Glutamatergic neuron (in vitro differentiated cells): Measurements from ENCODE around the gene IKBKE. TPM values are rescaled to one million over a fixed set of nuclear protein-coding genes. Genes with fewer than 3 reads are reported as not detected.

Experiments used
- DNase-seq: peaks from one replicate; pipeline ENCODE4 v3.0.0; 2022
- H3K27ac Mint-ChIP-seq: one replicate; pipeline ENCODE4 v1.8.0; 2020; ENCODE audit warnings: mild to moderate bottlenecking, mixed read lengths, inconsistent platforms; ENCODE audit not compliant: unreplicated experiment
- H3K27me3 Mint-ChIP-seq: one replicate; pipeline ENCODE4 v1.8.0; 2020; ENCODE audit warnings: mild to moderate bottlenecking, moderate library complexity, mixed read lengths, inconsistent platforms; ENCODE audit not compliant: unreplicated experiment
- H3K36me3 Mint-ChIP-seq: one replicate; pipeline ENCODE4 v1.8.0; 2020; ENCODE audit warnings: mild to moderate bottlenecking, mixed read lengths, inconsistent platforms; ENCODE audit not compliant: unreplicated experiment
- H3K4me1 Mint-ChIP-seq: one replicate; pipeline ENCODE4 v1.8.0; 2020; ENCODE audit warnings: mild to moderate bottlenecking, low read depth, mixed read lengths, inconsistent platforms; ENCODE audit not compliant: unreplicated experiment
- H3K4me3 Mint-ChIP-seq: one replicate; pipeline ENCODE4 v1.8.0; 2020; ENCODE audit warnings: mild to moderate bottlenecking, mixed read lengths, inconsistent platforms; ENCODE audit not compliant: unreplicated experiment
- H3K9me3 Mint-ChIP-seq: one replicate; pipeline ENCODE4 v1.8.0; 2020; ENCODE audit warnings: mild to moderate bottlenecking, moderate library complexity, mixed read lengths, inconsistent platforms; ENCODE audit not compliant: unreplicated experiment
- total RNA-seq: library from RNA; stranded (reverse); fragmentation: NEBNext Ultra II Directional; extraction: Animal tissue kit (Norgen Biotek cat#: 25700); gene quantifications from one replicate; pipeline ENCODE4 v1.2.1, GENCODE V29; 2021; ENCODE audit not compliant: unreplicated experiment
- TF ChIP-seq, protein P1 (sequence below): fragments of 200-600 bp; sonication (generic); IDR thresholded peaks from one replicate; pipeline ENCODE4 v1.5.0; 2021; ENCODE audit not compliant: partially characterized antibody, unreplicated experiment

Gene IKBKE
- total RNA-seq, 1 donor from 2014 or later: 0.20 TPM

DNA sequence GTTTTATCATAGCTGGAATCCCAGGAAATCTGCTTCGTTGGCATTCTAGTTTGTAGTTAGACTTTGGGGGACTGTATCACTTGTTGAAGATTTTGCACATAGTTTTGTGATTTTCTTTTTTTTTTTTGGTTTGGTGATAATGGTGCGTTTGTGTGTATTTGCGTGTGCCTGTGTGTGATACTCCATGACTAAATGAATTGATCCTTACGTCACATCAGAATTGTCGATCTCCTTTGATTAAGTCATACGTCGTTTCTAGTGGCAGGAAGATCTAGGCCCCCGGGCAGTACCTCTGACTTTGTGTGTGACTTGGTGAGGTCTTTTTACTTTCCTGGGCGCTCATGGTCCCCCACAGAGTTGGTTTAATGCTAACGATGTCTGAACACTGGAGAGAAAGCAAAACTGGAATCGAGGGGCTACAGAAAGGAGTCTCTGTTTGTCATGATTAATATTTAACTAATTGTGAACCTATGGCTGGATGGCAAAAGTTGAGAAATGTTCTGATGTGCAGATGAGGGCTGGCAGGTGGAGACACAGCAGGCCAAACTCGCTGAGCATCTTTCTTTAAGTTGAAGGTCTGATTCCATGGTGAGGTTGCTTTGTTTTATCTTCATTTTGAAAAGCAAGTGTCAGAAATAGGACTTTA, 39.5 kb downstream of the IKBKE start:
- peaks cover 22% of the 10 kb centered on the region for H3K27me3 Mint-ChIP-seq
- TF ChIP-seq, protein P1, sequence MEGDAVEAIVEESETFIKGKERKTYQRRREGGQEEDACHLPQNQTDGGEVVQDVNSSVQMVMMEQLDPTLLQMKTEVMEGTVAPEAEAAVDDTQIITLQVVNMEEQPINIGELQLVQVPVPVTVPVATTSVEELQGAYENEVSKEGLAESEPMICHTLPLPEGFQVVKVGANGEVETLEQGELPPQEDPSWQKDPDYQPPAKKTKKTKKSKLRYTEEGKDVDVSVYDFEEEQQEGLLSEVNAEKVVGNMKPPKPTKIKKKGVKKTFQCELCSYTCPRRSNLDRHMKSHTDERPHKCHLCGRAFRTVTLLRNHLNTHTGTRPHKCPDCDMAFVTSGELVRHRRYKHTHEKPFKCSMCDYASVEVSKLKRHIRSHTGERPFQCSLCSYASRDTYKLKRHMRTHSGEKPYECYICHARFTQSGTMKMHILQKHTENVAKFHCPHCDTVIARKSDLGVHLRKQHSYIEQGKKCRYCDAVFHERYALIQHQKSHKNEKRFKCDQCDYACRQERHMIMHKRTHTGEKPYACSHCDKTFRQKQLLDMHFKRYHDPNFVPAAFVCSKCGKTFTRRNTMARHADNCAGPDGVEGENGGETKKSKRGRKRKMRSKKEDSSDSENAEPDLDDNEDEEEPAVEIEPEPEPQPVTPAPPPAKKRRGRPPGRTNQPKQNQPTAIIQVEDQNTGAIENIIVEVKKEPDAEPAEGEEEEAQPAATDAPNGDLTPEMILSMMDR: no peak
- peaks cover 7% of the 10 kb centered on the region for H3K9me3 Mint-ChIP-seq
- H3K36me3 Mint-ChIP-seq: no peaks in the 10 kb centered on the region
- H3K4me3 Mint-ChIP-seq: peak overlapping the region; percentile 83
- no peak for DNase-seq
- H3K27ac Mint-ChIP-seq: no peak overlapping the region
- H3K4me1 Mint-ChIP-seq: peaks cover 56% of the 10 kb centered on the region

DNA sequence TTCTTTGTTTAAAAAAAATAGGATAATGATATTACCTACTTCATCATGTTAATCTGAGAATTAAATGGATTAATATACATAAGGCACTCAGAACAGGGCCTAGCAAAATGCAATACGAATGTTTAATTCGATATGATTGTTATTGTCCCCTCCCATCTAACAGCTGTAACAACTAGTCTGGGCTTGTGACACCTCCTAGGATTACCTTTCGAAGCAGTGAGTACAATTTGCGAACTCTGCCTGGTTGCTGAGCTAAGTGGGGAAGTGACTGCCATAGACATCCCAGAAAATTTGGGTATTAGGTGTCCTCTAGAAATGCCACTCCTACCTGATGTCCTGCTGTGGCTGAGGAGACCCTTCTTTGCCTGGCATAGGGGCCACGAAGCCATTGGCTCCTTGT, 40.1 kb downstream of the IKBKE start:
- H3K27me3 Mint-ChIP-seq: peaks cover 24% of the 10 kb centered on the region
- H3K4me3 Mint-ChIP-seq: no peak overlapping the region
- no peaks in the 10 kb centered on the region for H3K36me3 Mint-ChIP-seq
- no peak overlapping the region for H3K27ac Mint-ChIP-seq
- DNase-seq: no peak
- H3K9me3 Mint-ChIP-seq: peaks cover 7% of the 10 kb centered on the region
- peaks cover 62% of the 10 kb centered on the region for H3K4me1 Mint-ChIP-seq
- TF ChIP-seq, protein P1: no peak

DNA sequence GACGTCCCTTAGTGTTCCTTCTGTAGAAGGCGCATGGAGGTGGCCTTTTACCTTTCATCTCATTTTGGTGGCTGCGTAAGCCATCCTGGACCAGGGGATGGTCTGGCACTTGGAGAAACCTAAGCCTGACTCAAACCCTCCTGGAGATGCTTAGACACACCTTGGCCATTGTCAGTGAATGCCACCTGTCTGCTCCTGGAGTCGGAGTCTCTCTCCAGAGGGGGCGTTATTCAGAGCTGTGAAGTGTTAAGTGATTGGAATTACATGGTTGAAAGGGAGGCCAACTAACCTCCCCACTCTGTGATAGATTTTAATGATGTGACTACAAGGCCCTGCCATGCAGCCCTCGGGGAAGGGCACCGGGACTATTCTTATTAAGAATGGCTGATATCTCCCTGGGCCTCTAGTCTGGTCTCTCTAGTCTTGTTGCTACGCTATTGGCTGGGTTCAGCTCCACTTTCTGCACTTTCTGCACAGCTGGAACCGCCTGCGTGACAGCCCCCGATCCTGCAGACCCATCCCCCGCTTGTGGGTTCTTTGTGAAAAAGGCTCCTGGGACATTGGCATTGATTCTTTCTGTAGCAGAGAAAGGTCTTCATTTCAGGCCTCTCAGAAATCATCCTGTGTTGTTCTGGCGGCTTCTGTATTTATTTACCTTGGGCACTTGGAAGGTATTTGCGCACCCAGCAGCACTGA, 41.2 kb downstream of the IKBKE start:
- peak; percentile 73 for DNase-seq
- Mint-ChIP-seq H3K4me1 (peaks cover 67% of the 10 kb centered on the region), H3K36me3 (no peaks in the 10 kb centered on the region), H3K27ac (peak overlapping the region; percentile 65), H3K27me3 (peaks cover 23% of the 10 kb centered on the region), H3K4me3 (peak overlapping the region; percentile 74), H3K9me3 (peaks cover 4% of the 10 kb centered on the region)
- TF ChIP-seq, protein P1: no peak

DNA sequence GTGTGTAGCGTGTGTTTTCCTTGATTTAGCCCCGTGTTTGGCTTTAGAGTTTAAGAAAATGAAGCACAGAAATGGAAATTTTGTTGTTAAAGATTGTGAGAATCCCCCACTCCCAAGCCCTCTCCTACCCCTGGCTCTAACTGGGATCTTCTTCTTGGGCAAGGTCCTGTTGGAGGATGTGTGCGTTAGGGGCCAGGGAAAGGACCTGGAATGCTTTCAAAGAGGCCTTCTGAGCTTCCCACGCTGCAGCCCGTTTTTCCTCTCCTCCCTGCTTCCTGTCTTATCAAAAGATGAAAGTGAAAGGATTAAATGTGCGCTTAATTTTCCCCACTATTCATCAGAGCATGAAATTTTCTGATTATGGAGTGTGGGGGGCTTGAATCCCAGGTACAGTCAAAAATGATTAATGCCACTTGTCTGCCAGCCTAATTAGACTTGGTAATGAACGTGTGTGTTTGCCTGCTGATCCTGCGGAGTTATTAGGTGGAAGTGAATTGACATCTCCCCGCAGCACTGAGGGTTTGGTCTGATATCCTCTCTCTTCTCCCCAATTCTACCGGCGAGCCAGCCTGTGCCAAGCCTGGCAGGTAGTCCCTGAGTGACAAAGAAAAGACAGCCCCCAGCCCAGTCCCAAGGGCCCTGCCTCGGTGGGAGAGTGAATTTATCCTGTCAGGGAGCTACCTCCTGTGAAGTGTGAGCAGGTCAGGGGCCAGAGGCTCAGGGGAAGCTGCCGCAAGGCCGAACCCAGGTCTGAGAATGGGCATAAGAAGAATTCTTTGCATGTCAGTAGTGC, 42.0 kb downstream of the IKBKE start:
- no peak for DNase-seq
- Mint-ChIP-seq H3K4me3 (peak overlapping the region; percentile 74), H3K36me3 (no peaks in the 10 kb centered on the region), H3K9me3 (peaks cover 4% of the 10 kb centered on the region), H3K27ac (peak overlapping the region; percentile 65), H3K4me1 (peaks cover 69% of the 10 kb centered on the region), H3K27me3 (peaks cover 23% of the 10 kb centered on the region)
- TF ChIP-seq, protein P1: no peak
